Uterus (tissue), 4 donors: Measurements from ENCODE around the gene TOR1AIP2. TPM values are rescaled to one million over a fixed set of nuclear protein-coding genes. Genes with fewer than 3 reads are reported as not detected.

Experiments
- DNase-seq, 2 donors: peaks; one replicate each; pipeline ENCODE4 v3.0.0-alpha.2; 2019 to 2020
- H3K27ac ChIP-seq, 2 donors: fragments of 200-600 bp; sonication (generic); 1 replicate in 1 of 2; 2 replicates in 1 of 2; pipeline ENCODE4 v1.5.1; 2016 to 2018
- H3K27me3 ChIP-seq, 2 donors: fragments of 200-600 bp; sonication (generic); one replicate each; pipeline ENCODE4 v1.5.1; 2018 to 2019; ENCODE audit warnings: control low read depth in 1 of 2
- H3K36me3 ChIP-seq, 2 donors: fragments of 200-600 bp; sonication (generic); one replicate each; pipeline ENCODE4 v1.5.1; 2019; ENCODE audit warnings: control low read depth in 1 of 2
- H3K4me1 ChIP-seq, 2 donors: fragments of 200-600 bp; sonication (generic); one replicate each; pipeline ENCODE4 v1.5.1; 2018 to 2019; ENCODE audit warnings: control low read depth in 1 of 2
- H3K4me3 ChIP-seq, 2 donors: fragments of 200-600 bp; sonication (generic); 1 replicate in 1 of 2; 2 replicates in 1 of 2; pipeline ENCODE4 v1.5.1; 2018 to 2019; ENCODE audit warnings: mild to moderate bottlenecking in 1 of 2
- H3K9me3 ChIP-seq, 2 donors: fragments of 200-600 bp; sonication (generic); one replicate each; pipeline ENCODE4 v1.5.1; 2019; ENCODE audit warnings: control low read depth in 1 of 2
- POLR2A ChIP-seq, 2 donors: fragments of 450-650 bp; IDR thresholded peaks; one replicate each; pipeline ENCODE4 v1.6.1; 2016; ENCODE audit warnings: antibody characterized with exemption in 2 of 2, mild to moderate bottlenecking in 1 of 2, moderate library complexity in 1 of 2
- intact Hi-C: fragments of 100-400 bp; cut with DNase I; formaldehyde crosslinking; loops from one replicate; pipeline ENCODE4 v1.15.1; 2023; ENCODE audit warnings: low total_unique reads
- total RNA-seq, 4 donors: library from RNA; depleted of rRNA in 3 of 4; stranded (reverse); fragments of >200 nt in 3 of 4; gene quantifications; one replicate each; pipeline versions ENCODE4 v1.1.0 to v1.2.4, GENCODE V29; 2014 to 2023
- TF ChIP-seq, protein P1 (sequence below), 4 experiments: fragments of 200-600 bp in 2 of 4; fragments of 450-650 bp in 2 of 4; sonication (generic) in 2 of 4; IDR thresholded peaks; one replicate each; pipeline ENCODE4 v1.5.1; 2016 to 2019; ENCODE audit warnings: antibody characterized with exemption in 4 of 4, mild to moderate bottlenecking in 2 of 4, moderate library complexity in 1 of 4
- donor health status: DM: yes; HTN: yes; CAD: no.

Gene TOR1AIP2
- total RNA-seq, 4 donors from 2014 or later, result 32.1 to 94.4 (median 58.8) TPM

DNA sequence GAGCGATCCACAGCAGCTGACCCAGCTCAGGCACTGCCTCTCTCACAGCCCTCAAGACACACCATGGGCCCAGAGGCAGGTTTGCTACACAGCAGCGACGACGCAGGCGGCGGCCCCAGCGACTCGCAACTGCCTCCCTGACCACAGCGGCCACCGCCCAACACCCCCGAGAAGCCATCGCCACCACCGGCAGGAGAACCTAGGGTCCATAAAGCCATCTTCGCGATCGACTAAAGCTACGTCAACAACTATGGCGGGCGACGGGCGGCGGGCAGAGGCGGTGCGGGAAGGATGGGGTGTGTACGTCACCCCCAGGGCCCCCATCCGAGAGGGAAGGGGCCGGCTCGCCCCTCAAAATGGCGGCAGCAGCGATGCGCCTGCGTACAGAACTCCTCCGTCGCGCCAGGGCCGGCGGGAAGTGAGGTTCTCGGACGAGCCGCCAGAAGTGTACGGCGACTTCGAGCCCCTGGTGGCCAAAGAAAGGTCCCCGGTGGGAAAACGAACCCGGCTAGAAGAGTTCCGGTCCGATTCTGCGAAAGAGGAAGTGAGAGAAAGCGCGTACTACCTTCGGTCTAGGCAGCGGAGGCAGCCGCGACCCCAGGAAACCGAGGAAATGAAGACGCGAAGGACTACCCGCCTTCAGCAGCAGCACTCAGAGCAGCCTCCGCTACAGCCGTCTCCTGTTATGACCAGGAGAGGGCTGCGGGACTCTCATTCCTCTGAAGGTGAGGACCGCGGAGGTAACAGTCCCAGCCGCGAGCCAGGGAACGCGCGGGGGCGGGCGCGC is 4.8 kb upstream of the TOR1AIP2 start, which contains the start of gene TOR1AIP1:
Gene TOR1AIP1, plus strand, starts transcription at position 33 of the 787 bp plus-strand sequence. Its CDS starts 218 bp downstream, at position 251.
- intact Hi-C loops, result no loop called here
- Histone ChIP-seq H3K9me3 (no peaks in the 10 kb centered on the region), H3K36me3 (no peaks in the 10 kb centered on the region), H3K4me1 (peaks cover 7 to 8% of the 10 kb centered on the region in 2 donors), H3K27ac (peak within 1 kb of the TSS; percentile 99), H3K27me3 (no peaks in the 10 kb centered on the region), H3K4me3 (peak within 1 kb of the TSS; percentile 65 to 84)
- peak; percentile 98 for DNase-seq
- peak; percentile 85 to 97 for TF ChIP-seq POLR2A (IDR thresholded peaks at IDR 0.05)
- TF ChIP-seq, protein P1, sequence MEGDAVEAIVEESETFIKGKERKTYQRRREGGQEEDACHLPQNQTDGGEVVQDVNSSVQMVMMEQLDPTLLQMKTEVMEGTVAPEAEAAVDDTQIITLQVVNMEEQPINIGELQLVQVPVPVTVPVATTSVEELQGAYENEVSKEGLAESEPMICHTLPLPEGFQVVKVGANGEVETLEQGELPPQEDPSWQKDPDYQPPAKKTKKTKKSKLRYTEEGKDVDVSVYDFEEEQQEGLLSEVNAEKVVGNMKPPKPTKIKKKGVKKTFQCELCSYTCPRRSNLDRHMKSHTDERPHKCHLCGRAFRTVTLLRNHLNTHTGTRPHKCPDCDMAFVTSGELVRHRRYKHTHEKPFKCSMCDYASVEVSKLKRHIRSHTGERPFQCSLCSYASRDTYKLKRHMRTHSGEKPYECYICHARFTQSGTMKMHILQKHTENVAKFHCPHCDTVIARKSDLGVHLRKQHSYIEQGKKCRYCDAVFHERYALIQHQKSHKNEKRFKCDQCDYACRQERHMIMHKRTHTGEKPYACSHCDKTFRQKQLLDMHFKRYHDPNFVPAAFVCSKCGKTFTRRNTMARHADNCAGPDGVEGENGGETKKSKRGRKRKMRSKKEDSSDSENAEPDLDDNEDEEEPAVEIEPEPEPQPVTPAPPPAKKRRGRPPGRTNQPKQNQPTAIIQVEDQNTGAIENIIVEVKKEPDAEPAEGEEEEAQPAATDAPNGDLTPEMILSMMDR (IDR thresholded peaks at IDR 0.05), result peak; percentile 20 to 77 (median 48)

DNA sequence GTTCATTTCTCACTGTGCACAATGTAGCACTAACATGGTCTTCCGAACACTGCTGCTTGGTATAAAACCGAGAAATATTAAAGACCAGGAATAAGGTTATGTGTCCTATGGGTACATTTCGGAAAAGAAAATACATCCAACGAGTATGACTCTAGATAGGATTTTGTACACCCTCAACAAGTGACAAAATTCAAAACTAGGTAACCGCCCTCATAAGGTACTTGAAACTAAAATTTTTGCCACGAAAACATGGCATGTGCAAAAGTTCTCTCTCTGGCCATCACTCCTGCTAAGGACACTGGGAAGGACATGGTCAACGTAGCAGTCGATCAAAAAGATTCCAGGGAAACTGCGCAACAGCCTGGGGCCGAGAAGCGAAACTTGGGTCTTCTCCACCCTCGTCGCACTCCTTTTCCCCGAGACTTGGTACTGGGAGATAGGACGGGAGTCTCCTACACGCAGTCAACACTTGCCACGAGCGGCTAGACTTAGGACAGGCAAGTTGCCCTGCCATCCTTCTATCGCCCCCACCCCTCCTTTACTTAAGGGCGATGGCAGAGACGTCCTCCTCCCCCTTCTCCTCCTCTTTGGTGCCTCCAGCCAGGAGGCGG is 4.1 kb upstream of the TOR1AIP2 start:
- no peaks in the 10 kb centered on the region for H3K9me3 ChIP-seq
- TF ChIP-seq POLR2A (IDR thresholded peaks at IDR 0.05), result no peak
- TF ChIP-seq, protein P1 (IDR thresholded peaks at IDR 0.05), result no peak
- DNase-seq, result peak; percentile 89 to 93
- peak overlapping the region; percentile 65 to 84 for H3K4me3 ChIP-seq
- no peaks in the 10 kb centered on the region for H3K27me3 ChIP-seq
- no peaks in the 10 kb centered on the region for H3K36me3 ChIP-seq
- peak overlapping the region; percentile 99 for H3K27ac ChIP-seq
- H3K4me1 ChIP-seq, result peaks cover 7 to 8% of the 10 kb centered on the region in 2 donors
- intact Hi-C loops, result no loop called here

DNA sequence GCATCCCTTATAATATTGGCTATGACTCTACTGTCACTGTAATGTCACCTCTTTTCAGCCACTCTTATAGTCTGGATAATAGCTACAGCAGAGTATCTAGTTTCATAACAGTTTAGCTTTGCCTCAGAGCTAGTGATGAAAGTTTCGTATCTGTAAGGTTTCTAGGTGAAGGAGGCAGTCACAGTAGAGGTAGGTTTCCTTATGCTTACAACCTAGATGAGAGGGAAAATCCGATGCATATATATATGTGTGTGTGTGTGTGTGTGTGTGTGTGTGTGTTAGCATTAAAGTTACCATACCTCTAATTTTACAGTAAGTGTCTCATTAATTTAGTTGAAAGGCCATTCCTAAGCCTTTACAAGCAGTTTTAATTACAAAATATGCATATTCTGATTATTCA is 2.2 kb upstream of the TOR1AIP2 start:
- H3K36me3 ChIP-seq, result no peaks in the 10 kb centered on the region
- H3K27me3 ChIP-seq, result no peaks in the 10 kb centered on the region
- H3K4me1 ChIP-seq, result peaks cover 0 to 5% of the 10 kb centered on the region in 2 donors
- no peaks in the 10 kb centered on the region for H3K9me3 ChIP-seq
- intact Hi-C loops, result no loop called here
- H3K4me3 ChIP-seq, result no peak overlapping the region
- no peak for TF ChIP-seq POLR2A (IDR thresholded peaks at IDR 0.05)
- TF ChIP-seq, protein P1 (IDR thresholded peaks at IDR 0.05), result no peak
- DNase-seq, result no peak
- H3K27ac ChIP-seq, result no peak overlapping the region

DNA sequence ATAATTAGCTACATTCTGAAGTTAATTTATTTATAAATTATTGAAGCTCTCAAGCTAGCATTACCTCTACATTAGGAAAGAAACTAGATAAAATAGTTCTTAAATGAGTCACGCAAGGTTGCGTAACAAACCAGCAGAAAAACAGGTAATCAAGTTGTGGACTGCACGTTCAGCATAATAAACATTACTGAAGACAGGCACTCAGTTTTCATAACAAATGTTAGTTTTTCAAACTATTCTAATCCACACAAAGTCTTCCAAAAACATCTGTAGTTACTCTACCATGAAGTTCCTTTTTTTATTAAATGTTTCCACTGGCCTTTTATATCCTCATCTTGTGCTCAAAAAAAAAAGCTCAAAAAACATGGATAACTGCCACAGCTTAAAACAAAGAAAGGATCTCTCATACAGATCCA is 1.3 kb downstream of the TOR1AIP2 start:
- TF ChIP-seq, protein P1 (IDR thresholded peaks at IDR 0.05), result no peak
- TF ChIP-seq POLR2A (IDR thresholded peaks at IDR 0.05), result no peak
- no peak for DNase-seq
- intact Hi-C loops, result no loop called here
- H3K27ac ChIP-seq, result peak overlapping the region; percentile 69 to 79
- H3K27me3 ChIP-seq, result no peaks in the 10 kb centered on the region
- H3K36me3 ChIP-seq, result no peaks in the 10 kb centered on the region
- H3K9me3 ChIP-seq, result no peaks in the 10 kb centered on the region
- H3K4me1 ChIP-seq, result peaks cover 0 to 5% of the 10 kb centered on the region in 2 donors
- H3K4me3 ChIP-seq, result peak overlapping the region in 1 of 2 donors; percentile 81
